Uterus (tissue), 2 donors: ENCODE results near the gene TMEM131.

Source experiments
- CTCF ChIP-seq, 4 experiments: fragments of 200-600 bp in 2 of 4; fragments of 450-650 bp in 2 of 4; sonication (generic) in 2 of 4; IDR thresholded peaks; one replicate each; pipeline ENCODE4 v1.5.1; 2016 to 2019; ENCODE audit warnings: antibody characterized with exemption in 4 of 4, mild to moderate bottlenecking in 2 of 4, moderate library complexity in 1 of 4
- POLR2A ChIP-seq, 2 donors: fragments of 450-650 bp; IDR thresholded peaks; one replicate each; pipeline ENCODE4 v1.6.1; 2016; ENCODE audit warnings: antibody characterized with exemption in 2 of 2, mild to moderate bottlenecking in 1 of 2, moderate library complexity in 1 of 2

- TF ChIP-seq CTCF (IDR thresholded peaks at IDR 0.05) (no peak), POLR2A (IDR thresholded peaks at IDR 0.05) (no peak)
These were observed 225.3 kb downstream of the TMEM131 start for GRCh38 chr2:97770445-97770844.
